Measurements from ENCODE around the gene TBC1D22A.
"Not testable (repeated sequence)": the region's sequence is repeated elsewhere in the genome, so short reads cannot be mapped to it uniquely, and the experiment has no call there.

The TBC1D22A gene

GRCh38 chr22:47112582-47112965 lies 350.1 kb downstream of the TBC1D22A start:
- Histone ChIP-seq H3K9ac (ENCODE audit: low read depth in 1 of 2, low read length in 2 of 2) (no peak overlapping the region), H3K36me3 (ENCODE audit: control insufficient read depth in 1 of 2, insufficient read depth in 2 of 2, low read length in 2 of 2) (peaks cover 12 to 18% of the 10 kb centered on the region in 2 donors), H3K4me1 (ENCODE audit: control insufficient read depth in 1 of 2, insufficient read depth in 2 of 2, low read length in 2 of 2) (no peaks in the 10 kb centered on the region), H3K9me3 (ENCODE audit: control insufficient read depth in 1 of 2, low read length in 2 of 2) (no peaks in the 10 kb centered on the region), H3K27ac (ENCODE audit: low read depth, low read length) (no peak overlapping the region), H3K4me3 (ENCODE audit: low read depth in 1 of 2, low read length in 2 of 2) (no peak overlapping the region), H3K27me3 (ENCODE audit: control insufficient read depth in 1 of 2, insufficient read depth in 2 of 2, low read length in 2 of 2) (no peaks in the 10 kb centered on the region)

- H3K27ac ChIP-seq (ENCODE audit: low read depth, low read length), result no peak overlapping the region
Measured at GRCh38 chr22:47112994-47113852, 350.8 kb downstream of the TBC1D22A start.

GRCh38 chr22:47113853-47114415 lies 351.5 kb downstream of the TBC1D22A start:
- Histone ChIP-seq H3K36me3 (ENCODE audit: control insufficient read depth in 1 of 2, insufficient read depth in 2 of 2, low read length in 2 of 2) (peaks cover 12 to 18% of the 10 kb centered on the region in 2 donors), H3K9ac (ENCODE audit: low read depth in 1 of 2, low read length in 2 of 2) (no peak overlapping the region), H3K4me1 (ENCODE audit: control insufficient read depth in 1 of 2, insufficient read depth in 2 of 2, low read length in 2 of 2) (no peaks in the 10 kb centered on the region), H3K4me3 (ENCODE audit: low read depth in 1 of 2, low read length in 2 of 2) (no peak overlapping the region), H3K27me3 (ENCODE audit: control insufficient read depth in 1 of 2, insufficient read depth in 2 of 2, low read length in 2 of 2) (no peaks in the 10 kb centered on the region), H3K27ac (ENCODE audit: low read depth, low read length) (no peak overlapping the region), H3K9me3 (ENCODE audit: control insufficient read depth in 1 of 2, low read length in 2 of 2) (no peaks in the 10 kb centered on the region)

More at GRCh38 chr22:47112994-47113852, 350.8 kb downstream of the TBC1D22A start:
- no peaks in the 10 kb centered on the region for H3K9me3 ChIP-seq (ENCODE audit: control insufficient read depth in 1 of 2, low read length in 2 of 2)
- no peak overlapping the region for H3K4me3 ChIP-seq (ENCODE audit: low read depth in 1 of 2, low read length in 2 of 2)
- no peaks in the 10 kb centered on the region for H3K4me1 ChIP-seq (ENCODE audit: control insufficient read depth in 1 of 2, insufficient read depth in 2 of 2, low read length in 2 of 2)
- no peak overlapping the region for H3K9ac ChIP-seq (ENCODE audit: low read depth in 1 of 2, low read length in 2 of 2)
- no peaks in the 10 kb centered on the region for H3K27me3 ChIP-seq (ENCODE audit: control insufficient read depth in 1 of 2, insufficient read depth in 2 of 2, low read length in 2 of 2)
- peaks cover 12 to 18% of the 10 kb centered on the region in 2 donors for H3K36me3 ChIP-seq (ENCODE audit: control insufficient read depth in 1 of 2, insufficient read depth in 2 of 2, low read length in 2 of 2)

- Histone ChIP-seq H3K27ac (ENCODE audit: low read depth, low read length) (no peak overlapping the region), H3K4me3 (ENCODE audit: low read depth in 1 of 2, low read length in 2 of 2) (no peak overlapping the region), H3K9ac (ENCODE audit: low read depth in 1 of 2, low read length in 2 of 2) (no peak overlapping the region), H3K27me3 (ENCODE audit: control insufficient read depth in 1 of 2, insufficient read depth in 2 of 2, low read length in 2 of 2) (no peaks in the 10 kb centered on the region), H3K9me3 (ENCODE audit: control insufficient read depth in 1 of 2, low read length in 2 of 2) (no peaks in the 10 kb centered on the region), H3K36me3 (ENCODE audit: control insufficient read depth in 1 of 2, insufficient read depth in 2 of 2, low read length in 2 of 2) (peaks cover 12 to 18% of the 10 kb centered on the region in 2 donors), H3K4me1 (ENCODE audit: control insufficient read depth in 1 of 2, insufficient read depth in 2 of 2, low read length in 2 of 2) (no peaks in the 10 kb centered on the region)
Measured at GRCh38 chr22:47114813-47115517, 352.5 kb downstream of the TBC1D22A start.

- no peak overlapping the region for H3K27ac ChIP-seq (ENCODE audit: low read depth, low read length)
- peaks cover 12 to 18% of the 10 kb centered on the region in 2 donors for H3K36me3 ChIP-seq (ENCODE audit: control insufficient read depth in 1 of 2, insufficient read depth in 2 of 2, low read length in 2 of 2)
- no peaks in the 10 kb centered on the region for H3K9me3 ChIP-seq (ENCODE audit: control insufficient read depth in 1 of 2, low read length in 2 of 2)
- no peak overlapping the region for H3K9ac ChIP-seq (ENCODE audit: low read depth in 1 of 2, low read length in 2 of 2)
- H3K27me3 ChIP-seq (ENCODE audit: control insufficient read depth in 1 of 2, insufficient read depth in 2 of 2, low read length in 2 of 2), result no peaks in the 10 kb centered on the region
- H3K4me3 ChIP-seq (ENCODE audit: low read depth in 1 of 2, low read length in 2 of 2), result no peak overlapping the region
- H3K4me1 ChIP-seq (ENCODE audit: control insufficient read depth in 1 of 2, insufficient read depth in 2 of 2, low read length in 2 of 2), result no peaks in the 10 kb centered on the region
Measured at GRCh38 chr22:47115518-47115890, 353.1 kb downstream of the TBC1D22A start.

GRCh38 chr22:47115921-47116320 lies 353.5 kb downstream of the TBC1D22A start:
- Histone ChIP-seq H3K9me3 (ENCODE audit: control insufficient read depth in 1 of 2, low read length in 2 of 2) (no peaks in the 10 kb centered on the region), H3K27me3 (ENCODE audit: control insufficient read depth in 1 of 2, insufficient read depth in 2 of 2, low read length in 2 of 2) (no peaks in the 10 kb centered on the region), H3K9ac (ENCODE audit: low read depth in 1 of 2, low read length in 2 of 2) (no peak overlapping the region), H3K4me1 (ENCODE audit: control insufficient read depth in 1 of 2, insufficient read depth in 2 of 2, low read length in 2 of 2) (no peaks in the 10 kb centered on the region), H3K4me3 (ENCODE audit: low read depth in 1 of 2, low read length in 2 of 2) (no peak overlapping the region), H3K36me3 (ENCODE audit: control insufficient read depth in 1 of 2, insufficient read depth in 2 of 2, low read length in 2 of 2) (peaks cover 12 to 18% of the 10 kb centered on the region in 2 donors), H3K27ac (ENCODE audit: low read depth, low read length) (no peak overlapping the region)

GRCh38 chr22:47116426-47117341 lies 354.2 kb downstream of the TBC1D22A start:
- Histone ChIP-seq H3K9ac (ENCODE audit: low read depth in 1 of 2, low read length in 2 of 2) (no peak overlapping the region), H3K27me3 (ENCODE audit: control insufficient read depth in 1 of 2, insufficient read depth in 2 of 2, low read length in 2 of 2) (no peaks in the 10 kb centered on the region), H3K4me3 (ENCODE audit: low read depth in 1 of 2, low read length in 2 of 2) (no peak overlapping the region), H3K27ac (ENCODE audit: low read depth, low read length) (no peak overlapping the region), H3K36me3 (ENCODE audit: control insufficient read depth in 1 of 2, insufficient read depth in 2 of 2, low read length in 2 of 2) (peaks cover 12 to 13% of the 10 kb centered on the region in 2 donors), H3K9me3 (ENCODE audit: control insufficient read depth in 1 of 2, low read length in 2 of 2) (no peaks in the 10 kb centered on the region), H3K4me1 (ENCODE audit: control insufficient read depth in 1 of 2, insufficient read depth in 2 of 2, low read length in 2 of 2) (no peaks in the 10 kb centered on the region)

- not testable (repeated sequence) for H3K4me3 ChIP-seq (ENCODE audit: low read depth in 1 of 2, low read length in 2 of 2); H3K27me3 ChIP-seq (ENCODE audit: control insufficient read depth in 1 of 2, insufficient read depth in 2 of 2, low read length in 2 of 2); H3K9me3 ChIP-seq (ENCODE audit: control insufficient read depth in 1 of 2, low read length in 2 of 2); H3K27ac ChIP-seq (ENCODE audit: low read depth, low read length); H3K9ac ChIP-seq (ENCODE audit: low read depth in 1 of 2, low read length in 2 of 2); H3K4me1 ChIP-seq (ENCODE audit: control insufficient read depth in 1 of 2, insufficient read depth in 2 of 2, low read length in 2 of 2)
- peaks cover 4 to 13% of the 10 kb centered on the region in 2 donors for H3K36me3 ChIP-seq (ENCODE audit: control insufficient read depth in 1 of 2, insufficient read depth in 2 of 2, low read length in 2 of 2)
Measured at GRCh38 chr22:47117442-47117841, 355.0 kb downstream of the TBC1D22A start.

GRCh38 chr22:47119181-47119580 lies 356.7 kb downstream of the TBC1D22A start:
- Histone ChIP-seq H3K36me3 (ENCODE audit: control insufficient read depth in 1 of 2, insufficient read depth in 2 of 2, low read length in 2 of 2) (peaks cover 3 to 8% of the 10 kb centered on the region in 2 donors), H3K4me1 (ENCODE audit: control insufficient read depth in 1 of 2, insufficient read depth in 2 of 2, low read length in 2 of 2) (no peaks in the 10 kb centered on the region), H3K9me3 (ENCODE audit: control insufficient read depth in 1 of 2, low read length in 2 of 2) (no peaks in the 10 kb centered on the region), H3K4me3 (ENCODE audit: low read depth in 1 of 2, low read length in 2 of 2) (no peak overlapping the region), H3K27ac (ENCODE audit: low read depth, low read length) (no peak overlapping the region), H3K9ac (ENCODE audit: low read depth in 1 of 2, low read length in 2 of 2) (no peak overlapping the region), H3K27me3 (ENCODE audit: control insufficient read depth in 1 of 2, insufficient read depth in 2 of 2, low read length in 2 of 2) (no peaks in the 10 kb centered on the region)

Data from duodenal mucosa (tissue), 2 donors.